ENCODE results near the gene LPCAT2.
"Not testable (repeated sequence)": the region's sequence is repeated elsewhere in the genome, so short reads cannot be mapped to it uniquely, and the experiment has no call there.

LPCAT2 gene

GRCh38 chr16:55615670-55616069 lies 106.8 kb downstream of the LPCAT2 start:
- not testable (repeated sequence) for DNase-seq

- DNase-seq = no peak
Observed at GRCh38 chr16:55621771-55622170, 112.9 kb downstream of the LPCAT2 start.

GRCh38 chr16:55622272-55622671 lies 113.4 kb downstream of the LPCAT2 start:
- DNase-seq = no peak

- no peak for DNase-seq
Observed at GRCh38 chr16:55622930-55623561, 114.2 kb downstream of the LPCAT2 start.

- DNase-seq = no peak
Observed at GRCh38 chr16:55623640-55624039, 114.8 kb downstream of the LPCAT2 start.

- no peak for DNase-seq
Observed at GRCh38 chr16:55624696-55625095, 115.8 kb downstream of the LPCAT2 start.

GRCh38 chr16:55625843-55626242 lies 117.0 kb downstream of the LPCAT2 start:
- no peak for DNase-seq

GRCh38 chr16:55628306-55628968 lies 119.6 kb downstream of the LPCAT2 start:
- DNase-seq = no peak

- no peak for DNase-seq
Observed at GRCh38 chr16:55630774-55631173, 121.9 kb downstream of the LPCAT2 start.

GRCh38 chr16:55632259-55632658 lies 123.4 kb downstream of the LPCAT2 start:
- DNase-seq = no peak

- no peak for DNase-seq
Observed at GRCh38 chr16:55634193-55634592, 125.3 kb downstream of the LPCAT2 start.
